ENCODE results near the gene GLIS1. TPM values are rescaled to one million over a fixed set of nuclear protein-coding genes. Genes with fewer than 3 reads are reported as not detected.

GLIS1 gene
- total RNA-seq, 1 experiment from 2014 or later = 0.24 TPM

DNA sequence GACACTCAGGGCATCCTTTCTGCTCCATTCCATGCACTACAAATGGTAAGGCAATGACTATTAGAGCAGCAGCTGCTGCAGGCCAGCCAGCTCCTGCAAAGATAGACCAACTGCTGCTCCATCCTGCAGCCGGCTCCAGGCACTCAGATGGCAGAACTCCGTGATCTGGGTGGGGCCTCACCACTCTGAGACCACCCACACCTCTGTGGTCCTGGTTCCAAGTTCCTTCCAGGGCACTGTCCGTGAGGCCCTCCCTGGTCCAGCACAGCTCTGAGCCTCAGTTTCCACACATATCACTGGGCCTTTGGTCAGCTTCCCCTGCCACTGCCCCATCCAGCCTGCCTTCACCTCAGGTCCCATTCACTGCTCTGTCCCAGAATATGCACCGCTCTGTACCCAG lies 165.0 kb downstream of the GLIS1 start:
- ATAC-seq (no peak), DNase-seq (ENCODE audit: low spot score) (peak; percentile 8)
- Mint-ChIP-seq H3K36me3 (no peaks in the 10 kb centered on the region), H3K4me1 (peaks cover 19% of the 10 kb centered on the region), H3K9me3 (peaks cover 5% of the 10 kb centered on the region), H3K4me3 (no peak overlapping the region), H3K27me3 (ENCODE audit: low read depth) (no peaks in the 10 kb centered on the region; the same call in 1 of the 2 replicates), H3K27ac (no peak overlapping the region)
- POLR2A ChIA-PET = no interaction called here
- CTCF ChIA-PET = interaction anchor here (1.3 to 3.4 kb wide), 3 partner anchors 20 to 108 kb away, joined by 4 to 21 read pairs (median 5); no protein-coding TSS in a partner anchor
- TF ChIP-seq TP53 (CRISPR knock-in tag; IDR thresholded peaks at IDR 0.05) (no peak), NR3C1 (CRISPR knock-in tag; conservative IDR thresholded peaks at IDR 0.05; ENCODE audit: low read depth) (no peak)
- TF ChIP-seq, protein P1, sequence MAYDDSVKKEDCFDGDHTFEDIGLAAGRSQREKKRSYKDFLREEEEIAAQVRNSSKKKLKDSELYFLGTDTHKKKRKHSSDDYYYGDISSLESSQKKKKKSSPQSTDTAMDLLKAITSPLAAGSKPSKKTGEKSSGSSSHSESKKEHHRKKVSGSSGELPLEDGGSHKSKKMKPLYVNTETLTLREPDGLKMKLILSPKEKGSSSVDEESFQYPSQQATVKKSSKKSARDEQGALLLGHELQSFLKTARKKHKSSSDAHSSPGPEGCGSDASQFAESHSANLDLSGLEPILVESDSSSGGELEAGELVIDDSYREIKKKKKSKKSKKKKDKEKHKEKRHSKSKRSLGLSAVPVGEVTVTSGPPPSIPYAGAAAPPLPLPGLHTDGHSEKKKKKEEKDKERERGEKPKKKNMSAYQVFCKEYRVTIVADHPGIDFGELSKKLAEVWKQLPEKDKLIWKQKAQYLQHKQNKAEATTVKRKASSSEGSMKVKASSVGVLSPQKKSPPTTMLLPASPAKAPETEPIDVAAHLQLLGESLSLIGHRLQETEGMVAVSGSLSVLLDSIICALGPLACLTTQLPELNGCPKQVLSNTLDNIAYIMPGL (CRISPR knock-in tag; IDR thresholded peaks at IDR 0.05) = no peak
- TF ChIP-seq, protein P2, sequence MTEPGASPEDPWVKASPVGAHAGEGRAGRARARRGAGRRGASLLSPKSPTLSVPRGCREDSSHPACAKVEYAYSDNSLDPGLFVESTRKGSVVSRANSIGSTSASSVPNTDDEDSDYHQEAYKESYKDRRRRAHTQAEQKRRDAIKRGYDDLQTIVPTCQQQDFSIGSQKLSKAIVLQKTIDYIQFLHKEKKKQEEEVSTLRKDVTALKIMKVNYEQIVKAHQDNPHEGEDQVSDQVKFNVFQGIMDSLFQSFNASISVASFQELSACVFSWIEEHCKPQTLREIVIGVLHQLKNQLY (CRISPR knock-in tag; IDR thresholded peaks at IDR 0.05) = no peak
- TF ChIP-seq, protein P3, sequence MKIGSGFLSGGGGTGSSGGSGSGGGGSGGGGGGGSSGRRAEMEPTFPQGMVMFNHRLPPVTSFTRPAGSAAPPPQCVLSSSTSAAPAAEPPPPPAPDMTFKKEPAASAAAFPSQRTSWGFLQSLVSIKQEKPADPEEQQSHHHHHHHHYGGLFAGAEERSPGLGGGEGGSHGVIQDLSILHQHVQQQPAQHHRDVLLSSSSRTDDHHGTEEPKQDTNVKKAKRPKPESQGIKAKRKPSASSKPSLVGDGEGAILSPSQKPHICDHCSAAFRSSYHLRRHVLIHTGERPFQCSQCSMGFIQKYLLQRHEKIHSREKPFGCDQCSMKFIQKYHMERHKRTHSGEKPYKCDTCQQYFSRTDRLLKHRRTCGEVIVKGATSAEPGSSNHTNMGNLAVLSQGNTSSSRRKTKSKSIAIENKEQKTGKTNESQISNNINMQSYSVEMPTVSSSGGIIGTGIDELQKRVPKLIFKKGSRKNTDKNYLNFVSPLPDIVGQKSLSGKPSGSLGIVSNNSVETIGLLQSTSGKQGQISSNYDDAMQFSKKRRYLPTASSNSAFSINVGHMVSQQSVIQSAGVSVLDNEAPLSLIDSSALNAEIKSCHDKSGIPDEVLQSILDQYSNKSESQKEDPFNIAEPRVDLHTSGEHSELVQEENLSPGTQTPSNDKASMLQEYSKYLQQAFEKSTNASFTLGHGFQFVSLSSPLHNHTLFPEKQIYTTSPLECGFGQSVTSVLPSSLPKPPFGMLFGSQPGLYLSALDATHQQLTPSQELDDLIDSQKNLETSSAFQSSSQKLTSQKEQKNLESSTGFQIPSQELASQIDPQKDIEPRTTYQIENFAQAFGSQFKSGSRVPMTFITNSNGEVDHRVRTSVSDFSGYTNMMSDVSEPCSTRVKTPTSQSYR (CRISPR knock-in tag; IDR thresholded peaks at IDR 0.05) = no peak

DNA sequence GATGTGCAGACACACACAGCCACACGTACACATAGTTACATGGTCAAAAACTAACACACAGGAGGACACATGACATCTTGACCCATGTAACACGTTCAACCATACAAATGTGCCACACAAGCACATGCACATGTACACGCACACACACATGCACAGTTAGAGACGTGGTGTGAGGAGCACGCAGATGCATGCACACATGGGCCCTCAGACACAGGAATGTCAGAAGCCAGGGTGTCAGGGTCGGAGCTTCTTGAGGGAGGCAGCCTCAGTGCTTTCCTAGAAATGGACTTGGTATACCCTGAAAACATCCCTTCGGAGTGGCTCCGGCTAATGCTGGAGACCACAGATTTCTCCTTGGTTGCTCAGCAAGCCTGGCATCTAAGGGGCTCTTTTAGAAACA lies 165.4 kb downstream of the GLIS1 start:
- TF ChIP-seq PRRX2 (CRISPR knock-in tag; IDR thresholded peaks at IDR 0.05) (no peak), TEAD1 (CRISPR knock-in tag; IDR thresholded peaks at IDR 0.05) (no peak), ZNF416 (CRISPR knock-in tag; IDR thresholded peaks at IDR 0.05) (no peak), NR3C1 (CRISPR knock-in tag; conservative IDR thresholded peaks at IDR 0.05; ENCODE audit: low read depth) (no peak), HMGA2 (CRISPR knock-in tag; IDR thresholded peaks at IDR 0.05) (no peak), ZNF138 (CRISPR knock-in tag; conservative IDR thresholded peaks at IDR 0.05) (no peak), ZNF396 (CRISPR knock-in tag; IDR thresholded peaks at IDR 0.05; ENCODE audit: borderline replicate concordance) (no peak), ZNF671 (CRISPR knock-in tag; IDR thresholded peaks at IDR 0.05) (no peak)
- TF ChIP-seq, protein P4, sequence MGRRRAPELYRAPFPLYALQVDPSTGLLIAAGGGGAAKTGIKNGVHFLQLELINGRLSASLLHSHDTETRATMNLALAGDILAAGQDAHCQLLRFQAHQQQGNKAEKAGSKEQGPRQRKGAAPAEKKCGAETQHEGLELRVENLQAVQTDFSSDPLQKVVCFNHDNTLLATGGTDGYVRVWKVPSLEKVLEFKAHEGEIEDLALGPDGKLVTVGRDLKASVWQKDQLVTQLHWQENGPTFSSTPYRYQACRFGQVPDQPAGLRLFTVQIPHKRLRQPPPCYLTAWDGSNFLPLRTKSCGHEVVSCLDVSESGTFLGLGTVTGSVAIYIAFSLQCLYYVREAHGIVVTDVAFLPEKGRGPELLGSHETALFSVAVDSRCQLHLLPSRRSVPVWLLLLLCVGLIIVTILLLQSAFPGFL (CRISPR knock-in tag; IDR thresholded peaks at IDR 0.05; ENCODE audit: borderline replicate concordance) = no peak
- TF ChIP-seq, protein P5, sequence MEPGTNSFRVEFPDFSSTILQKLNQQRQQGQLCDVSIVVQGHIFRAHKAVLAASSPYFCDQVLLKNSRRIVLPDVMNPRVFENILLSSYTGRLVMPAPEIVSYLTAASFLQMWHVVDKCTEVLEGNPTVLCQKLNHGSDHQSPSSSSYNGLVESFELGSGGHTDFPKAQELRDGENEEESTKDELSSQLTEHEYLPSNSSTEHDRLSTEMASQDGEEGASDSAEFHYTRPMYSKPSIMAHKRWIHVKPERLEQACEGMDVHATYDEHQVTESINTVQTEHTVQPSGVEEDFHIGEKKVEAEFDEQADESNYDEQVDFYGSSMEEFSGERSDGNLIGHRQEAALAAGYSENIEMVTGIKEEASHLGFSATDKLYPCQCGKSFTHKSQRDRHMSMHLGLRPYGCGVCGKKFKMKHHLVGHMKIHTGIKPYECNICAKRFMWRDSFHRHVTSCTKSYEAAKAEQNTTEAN (CRISPR knock-in tag; IDR thresholded peaks at IDR 0.05) = no peak
- TF ChIP-seq, protein P6, sequence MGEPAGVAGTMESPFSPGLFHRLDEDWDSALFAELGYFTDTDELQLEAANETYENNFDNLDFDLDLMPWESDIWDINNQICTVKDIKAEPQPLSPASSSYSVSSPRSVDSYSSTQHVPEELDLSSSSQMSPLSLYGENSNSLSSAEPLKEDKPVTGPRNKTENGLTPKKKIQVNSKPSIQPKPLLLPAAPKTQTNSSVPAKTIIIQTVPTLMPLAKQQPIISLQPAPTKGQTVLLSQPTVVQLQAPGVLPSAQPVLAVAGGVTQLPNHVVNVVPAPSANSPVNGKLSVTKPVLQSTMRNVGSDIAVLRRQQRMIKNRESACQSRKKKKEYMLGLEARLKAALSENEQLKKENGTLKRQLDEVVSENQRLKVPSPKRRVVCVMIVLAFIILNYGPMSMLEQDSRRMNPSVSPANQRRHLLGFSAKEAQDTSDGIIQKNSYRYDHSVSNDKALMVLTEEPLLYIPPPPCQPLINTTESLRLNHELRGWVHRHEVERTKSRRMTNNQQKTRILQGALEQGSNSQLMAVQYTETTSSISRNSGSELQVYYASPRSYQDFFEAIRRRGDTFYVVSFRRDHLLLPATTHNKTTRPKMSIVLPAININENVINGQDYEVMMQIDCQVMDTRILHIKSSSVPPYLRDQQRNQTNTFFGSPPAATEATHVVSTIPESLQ (CRISPR knock-in tag; IDR thresholded peaks at IDR 0.05) = no peak
- TF ChIP-seq, protein P7, sequence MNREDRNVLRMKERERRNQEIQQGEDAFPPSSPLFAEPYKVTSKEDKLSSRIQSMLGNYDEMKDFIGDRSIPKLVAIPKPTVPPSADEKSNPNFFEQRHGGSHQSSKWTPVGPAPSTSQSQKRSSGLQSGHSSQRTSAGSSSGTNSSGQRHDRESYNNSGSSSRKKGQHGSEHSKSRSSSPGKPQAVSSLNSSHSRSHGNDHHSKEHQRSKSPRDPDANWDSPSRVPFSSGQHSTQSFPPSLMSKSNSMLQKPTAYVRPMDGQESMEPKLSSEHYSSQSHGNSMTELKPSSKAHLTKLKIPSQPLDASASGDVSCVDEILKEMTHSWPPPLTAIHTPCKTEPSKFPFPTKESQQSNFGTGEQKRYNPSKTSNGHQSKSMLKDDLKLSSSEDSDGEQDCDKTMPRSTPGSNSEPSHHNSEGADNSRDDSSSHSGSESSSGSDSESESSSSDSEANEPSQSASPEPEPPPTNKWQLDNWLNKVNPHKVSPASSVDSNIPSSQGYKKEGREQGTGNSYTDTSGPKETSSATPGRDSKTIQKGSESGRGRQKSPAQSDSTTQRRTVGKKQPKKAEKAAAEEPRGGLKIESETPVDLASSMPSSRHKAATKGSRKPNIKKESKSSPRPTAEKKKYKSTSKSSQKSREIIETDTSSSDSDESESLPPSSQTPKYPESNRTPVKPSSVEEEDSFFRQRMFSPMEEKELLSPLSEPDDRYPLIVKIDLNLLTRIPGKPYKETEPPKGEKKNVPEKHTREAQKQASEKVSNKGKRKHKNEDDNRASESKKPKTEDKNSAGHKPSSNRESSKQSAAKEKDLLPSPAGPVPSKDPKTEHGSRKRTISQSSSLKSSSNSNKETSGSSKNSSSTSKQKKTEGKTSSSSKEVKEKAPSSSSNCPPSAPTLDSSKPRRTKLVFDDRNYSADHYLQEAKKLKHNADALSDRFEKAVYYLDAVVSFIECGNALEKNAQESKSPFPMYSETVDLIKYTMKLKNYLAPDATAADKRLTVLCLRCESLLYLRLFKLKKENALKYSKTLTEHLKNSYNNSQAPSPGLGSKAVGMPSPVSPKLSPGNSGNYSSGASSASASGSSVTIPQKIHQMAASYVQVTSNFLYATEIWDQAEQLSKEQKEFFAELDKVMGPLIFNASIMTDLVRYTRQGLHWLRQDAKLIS (CRISPR knock-in tag; IDR thresholded peaks at IDR 0.05; ENCODE audit: borderline replicate concordance) = no peak
- CTCF ChIA-PET = interaction anchor here (1.0 to 3.4 kb wide), 6 partner anchors 20 to 109 kb away, joined by 3 to 21 read pairs (median 5); no protein-coding TSS in a partner anchor
- POLR2A ChIA-PET = no interaction called here
- peak overlapping the region; percentile 29; the same call in 1 of the 2 replicates for H3K27ac Mint-ChIP-seq
- peaks cover 8% of the 10 kb centered on the region for H3K9me3 Mint-ChIP-seq
- H3K36me3 Mint-ChIP-seq = peaks cover 2% of the 10 kb centered on the region; the same call in 1 of the 2 replicates
- H3K4me1 Mint-ChIP-seq = peaks cover 19% of the 10 kb centered on the region
- H3K4me3 Mint-ChIP-seq = no peak overlapping the region
- H3K27me3 Mint-ChIP-seq (ENCODE audit: low read depth) = no peaks in the 10 kb centered on the region; the same call in 1 of the 2 replicates
- no peak for DNase-seq (ENCODE audit: low spot score)
- ATAC-seq = no peak
